Measurements from ENCODE around the gene CNOT4.

GRCh38 chr7:135313971-135314370 lies 195.9 kb downstream of the CNOT4 start:
- TF ChIP-seq CTCF (IDR thresholded peaks at IDR 0.05): no peak
- TF ChIP-seq POLR2A (IDR thresholded peaks at IDR 0.05): no peak
